DMS 273 (cell line): ENCODE measurements around the gene GRID1.
"Not testable (repeated sequence)": the region's sequence is repeated elsewhere in the genome, so short reads cannot be mapped to it uniquely, and the experiment has no call there.

Source experiments
- DNase-seq: peaks from one replicate; lab custom pipeline; 2025; ENCODE audit not compliant: unreplicated experiment; lab: John Stamatoyannopoulos, UW

The GRID1 gene

DNA sequence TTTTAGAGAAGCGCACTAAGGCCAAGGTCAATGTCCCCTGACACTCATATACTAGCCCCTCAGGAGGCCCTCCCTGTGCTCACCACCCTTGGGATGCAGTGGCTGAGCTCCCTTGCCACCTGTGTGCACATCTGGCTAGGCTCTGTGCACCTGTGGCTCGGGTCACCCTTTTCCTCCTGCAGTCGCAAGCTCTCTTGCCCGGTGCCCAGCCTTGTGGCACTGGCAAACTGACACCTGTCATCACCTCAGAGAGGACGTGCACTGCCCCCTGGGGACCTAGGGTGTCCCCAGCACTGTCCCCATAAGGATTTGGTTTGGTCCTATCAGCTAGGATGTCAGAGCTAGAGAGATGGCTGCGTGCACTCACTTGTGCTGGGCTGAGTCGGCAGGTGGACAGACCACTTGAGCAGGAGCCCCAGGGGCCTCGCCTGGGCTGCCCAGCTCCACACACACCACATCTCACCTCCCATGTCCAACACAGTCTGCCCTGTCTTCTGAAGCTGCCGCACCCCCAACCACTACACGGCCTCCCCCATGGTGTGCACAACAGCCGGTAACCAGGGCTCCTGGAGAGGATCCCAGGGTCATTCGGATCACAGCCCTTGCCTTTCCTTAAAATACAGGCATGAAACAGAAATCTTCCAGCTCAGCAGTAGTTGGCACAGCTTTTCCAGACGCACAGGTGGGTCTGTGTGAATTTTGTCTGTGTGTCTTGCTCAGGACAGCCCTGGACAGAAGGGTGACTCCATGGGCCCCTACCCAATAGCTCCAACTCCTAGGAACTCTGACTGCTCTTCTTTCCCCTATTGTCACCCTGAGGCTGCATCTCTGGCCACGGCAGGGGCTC lies 111.0 kb downstream of the GRID1 start:
- no peak for DNase-seq

DNA sequence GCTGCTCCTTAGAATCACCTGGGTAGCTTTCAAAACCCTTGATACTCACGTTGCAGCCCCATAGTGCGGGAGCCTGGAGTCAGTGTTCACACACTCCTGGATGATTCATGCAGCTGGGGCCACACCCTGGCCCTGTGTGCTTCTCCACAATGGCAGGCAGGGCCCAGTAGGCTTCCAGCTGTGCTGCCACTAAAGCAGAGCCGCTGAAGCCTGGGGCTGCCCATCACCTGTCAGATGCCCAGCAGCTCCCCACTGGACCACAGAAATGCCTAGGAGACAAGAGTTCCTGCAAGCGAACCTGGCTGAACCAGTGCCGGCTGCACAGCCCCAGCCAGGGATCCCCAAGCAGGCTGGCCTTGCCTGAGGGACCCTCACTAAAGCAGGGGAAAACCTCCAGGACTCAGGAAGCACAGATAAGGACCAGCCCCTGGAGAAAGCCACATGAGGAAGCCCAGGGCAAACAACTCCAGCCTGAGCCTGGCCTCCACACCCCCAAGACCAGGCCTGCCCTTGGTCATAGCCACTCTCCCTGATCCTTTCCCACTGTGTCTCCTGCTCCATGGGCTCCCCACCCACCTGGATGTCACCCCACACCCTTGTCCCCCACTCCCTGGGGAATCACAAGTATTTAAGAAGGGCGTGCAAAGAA lies 111.9 kb downstream of the GRID1 start:
- no peak for DNase-seq

DNA sequence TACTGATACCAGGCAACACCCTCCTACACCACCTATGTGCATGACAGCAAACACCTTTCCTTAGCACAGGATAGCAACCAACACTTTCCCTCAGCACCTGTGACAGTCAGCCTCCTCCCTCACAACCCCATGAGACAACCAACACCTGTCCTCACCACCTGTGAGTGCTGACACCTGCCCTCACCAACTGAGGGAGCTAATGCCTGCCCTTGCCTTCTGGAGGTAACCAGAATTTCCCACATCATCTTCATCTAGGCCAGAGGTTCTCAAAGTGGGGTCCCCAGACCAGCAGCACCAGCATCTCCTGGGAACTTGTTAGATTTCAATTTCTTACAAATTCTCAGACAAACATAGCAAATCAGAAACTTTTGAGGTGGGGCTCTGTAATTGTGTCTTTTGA lies 112.5 kb downstream of the GRID1 start:
- no peak for DNase-seq

DNA sequence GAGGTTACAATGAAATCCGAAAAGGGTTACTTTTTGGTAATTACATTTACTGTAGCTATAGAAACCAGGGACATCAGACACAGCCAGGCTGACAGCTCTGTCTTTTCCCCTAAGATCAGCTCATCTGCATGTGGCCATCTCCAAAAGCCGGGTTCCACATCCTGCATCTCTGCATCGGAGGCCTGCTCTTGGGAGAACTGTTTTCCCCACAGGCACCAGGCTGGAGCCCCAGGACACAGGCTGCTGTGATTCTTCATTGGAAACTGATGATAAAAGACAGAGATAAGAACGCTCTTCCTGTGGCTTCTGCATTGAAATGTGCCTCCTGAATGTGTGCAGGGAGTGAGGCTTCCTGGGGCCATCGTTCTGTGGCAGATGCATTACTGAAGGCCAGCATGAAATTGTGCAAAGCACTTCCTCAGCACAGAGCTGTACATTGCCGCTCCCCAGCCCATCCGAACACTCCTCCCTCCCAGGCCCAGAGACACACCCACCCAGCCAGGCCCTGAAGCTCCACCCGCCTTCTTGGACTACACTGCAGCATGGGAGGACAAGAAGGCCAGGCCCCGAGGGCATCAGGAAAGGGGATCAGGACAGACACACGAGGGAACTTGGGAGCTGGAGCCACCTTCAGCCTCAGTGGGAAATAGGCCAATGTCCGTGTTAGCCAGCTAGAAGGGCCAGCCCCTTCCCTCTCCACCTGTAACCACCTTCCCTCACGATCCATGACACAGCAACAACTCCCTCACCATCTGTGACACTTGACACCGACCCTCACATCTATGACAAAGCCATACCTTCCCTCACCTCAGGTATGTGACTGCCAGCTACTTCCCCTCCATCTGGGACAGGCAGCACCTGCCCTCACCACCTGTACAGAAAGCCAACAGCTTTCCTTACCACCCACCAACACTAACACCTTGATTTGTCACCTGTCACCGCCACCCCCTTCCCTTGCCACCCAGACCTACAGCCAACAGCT lies 113.2 kb downstream of the GRID1 start:
- DNase-seq: no peak

DNA sequence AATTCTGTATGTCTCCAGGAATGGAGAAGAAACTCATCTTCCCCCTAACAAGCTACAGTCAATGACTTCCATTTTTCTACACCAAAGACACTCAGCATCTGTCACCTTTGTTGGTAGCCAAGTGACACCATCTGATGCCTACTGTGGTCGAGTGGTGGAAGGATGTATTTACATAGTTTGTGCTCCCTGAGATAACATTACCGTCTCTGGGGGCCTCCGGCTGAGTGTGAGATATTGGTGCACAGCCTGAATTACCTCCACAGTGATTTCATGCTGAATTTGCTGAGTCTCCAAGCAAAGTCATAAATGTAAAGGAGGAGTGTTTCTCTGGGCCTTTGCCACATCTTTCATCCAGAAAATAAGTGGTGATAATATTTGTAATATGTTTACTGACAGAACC lies 114.0 kb downstream of the GRID1 start:
- DNase-seq: peak; percentile 6

DNA sequence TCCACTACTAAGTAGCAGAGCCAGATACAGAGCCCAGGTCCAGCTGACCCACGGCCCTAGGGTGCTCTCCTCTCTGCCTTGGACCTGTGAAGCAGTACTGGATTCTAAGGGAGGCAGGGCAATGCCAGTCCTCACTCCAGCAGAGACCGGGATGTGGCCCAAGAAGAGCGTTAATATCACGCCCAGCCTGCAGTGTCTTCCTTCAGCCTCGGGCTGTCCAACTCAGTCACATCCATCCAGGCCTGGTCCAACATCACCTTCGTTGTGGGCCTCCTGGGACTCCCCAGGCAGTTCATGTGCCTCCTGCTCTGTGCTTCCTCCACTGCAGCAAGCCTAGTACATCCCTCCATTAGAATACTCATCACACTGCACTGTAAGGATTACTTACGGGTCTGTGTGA lies 114.5 kb downstream of the GRID1 start:
- DNase-seq: no peak

DNA sequence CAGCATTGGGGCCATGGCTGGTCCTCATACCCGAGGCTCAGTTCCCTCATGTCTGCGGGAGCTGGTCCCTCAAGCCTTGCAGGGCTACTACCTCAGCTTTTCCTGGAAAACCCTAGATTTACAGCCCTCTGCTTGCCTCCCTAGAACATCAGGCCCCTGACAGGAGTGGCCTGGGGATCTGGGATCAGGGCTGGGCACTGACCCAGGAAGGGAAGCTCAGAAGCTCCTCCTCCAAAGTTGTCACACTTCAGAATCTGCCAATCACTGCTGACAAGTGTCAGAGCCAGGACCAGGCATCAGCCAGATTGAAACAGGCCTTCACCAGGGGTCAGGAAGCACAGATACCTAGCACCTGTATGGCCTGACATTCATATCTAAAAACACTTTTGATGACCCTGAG lies 115.2 kb downstream of the GRID1 start:
- DNase-seq: no peak

DNA sequence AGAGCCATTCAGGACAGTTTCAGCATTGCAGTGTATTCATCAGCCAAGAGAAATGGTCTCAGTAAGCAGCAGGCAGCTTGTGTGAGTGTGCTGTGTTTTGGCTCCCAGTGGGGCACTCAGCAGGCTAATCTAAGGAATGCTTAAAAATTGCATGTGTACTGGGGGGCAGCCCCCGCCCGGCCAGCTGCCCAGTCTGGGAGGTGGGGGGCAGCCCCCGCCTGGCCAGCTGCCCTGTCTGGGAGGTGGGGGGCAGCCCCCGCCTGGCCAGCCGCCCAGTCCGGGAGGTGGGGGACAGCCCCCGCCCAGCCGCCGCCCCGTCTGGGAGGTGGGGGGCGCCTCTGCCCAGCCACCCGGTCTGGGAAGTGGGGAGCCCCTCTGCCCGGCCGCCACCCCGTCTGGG lies 116.2 kb downstream of the GRID1 start:
- no peak for DNase-seq

DNA sequence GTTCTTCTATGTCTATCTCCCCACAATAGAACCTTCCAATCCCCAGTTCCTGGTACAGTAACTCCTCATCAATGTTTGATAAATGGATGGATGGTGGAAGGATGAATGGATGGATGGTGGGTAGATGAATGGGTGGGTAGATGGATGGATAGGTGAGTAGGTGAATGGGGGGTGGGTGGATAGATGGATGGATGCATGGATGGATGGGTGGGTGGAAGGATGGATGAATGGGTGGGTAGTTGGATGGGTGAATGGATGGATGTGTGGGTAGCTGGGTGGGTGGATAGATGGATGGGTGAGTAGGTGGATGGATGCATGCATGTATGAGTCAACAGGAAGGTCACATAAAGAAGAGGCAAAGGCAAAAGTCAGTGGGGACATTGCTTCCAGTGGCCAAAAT lies 116.8 kb downstream of the GRID1 start:
- no peak for DNase-seq

DNA sequence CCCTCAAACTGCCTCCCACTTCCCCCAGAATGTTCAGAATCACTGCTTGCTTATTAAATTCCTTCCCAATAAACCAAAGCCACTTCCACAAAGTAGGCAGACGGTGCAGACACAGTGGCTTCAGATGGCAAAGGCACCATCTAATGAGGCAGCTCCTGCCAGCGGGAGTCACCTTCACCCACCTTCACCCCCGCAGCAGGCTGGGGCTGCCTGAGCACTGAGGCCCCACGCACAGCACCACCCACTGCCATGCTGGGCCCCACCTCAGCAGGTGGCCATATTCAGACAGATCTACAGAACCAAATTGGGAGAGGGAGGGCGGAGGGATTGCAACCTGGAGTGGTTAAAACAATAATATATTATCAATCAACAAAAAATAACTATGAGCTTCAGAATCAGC lies 118.5 kb downstream of the GRID1 start:
- DNase-seq: no peak

DNA sequence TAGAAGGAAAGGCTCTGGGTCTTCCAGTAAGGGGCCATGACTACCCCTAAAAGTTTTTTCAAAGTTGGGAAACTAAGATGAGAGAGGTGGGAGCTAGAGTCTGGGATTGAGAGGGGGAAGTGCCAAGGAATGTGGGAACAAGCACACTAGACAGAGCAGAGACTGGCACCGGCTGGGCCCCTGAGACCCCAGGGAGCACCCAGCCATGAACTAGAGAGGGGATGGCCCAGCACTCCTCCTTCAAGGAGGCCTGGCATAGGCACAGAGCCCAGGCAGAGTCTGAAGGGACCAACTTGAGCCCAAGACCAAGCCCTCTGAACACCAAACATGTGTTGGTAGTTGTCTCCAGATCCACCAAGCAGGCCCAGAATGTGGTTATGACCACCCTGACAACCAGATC lies 119.0 kb downstream of the GRID1 start:
- DNase-seq: no peak

DNA sequence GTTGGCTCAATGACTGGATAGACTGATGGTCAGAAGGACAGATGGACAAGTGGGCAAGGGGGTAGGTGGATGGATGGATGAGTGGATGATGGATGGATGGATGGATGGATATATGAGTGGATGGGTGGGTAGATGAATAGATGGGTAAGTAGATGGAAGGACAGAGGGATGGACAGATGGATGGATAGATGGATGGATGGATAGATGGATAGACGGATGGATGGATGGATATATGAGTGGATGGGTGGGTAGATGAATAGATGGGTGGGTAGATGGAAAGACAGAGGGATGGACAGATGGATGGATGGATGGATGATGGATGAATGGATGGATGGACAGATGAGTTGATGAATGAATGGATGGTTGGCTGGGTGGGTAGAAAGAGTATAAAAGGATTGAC lies 119.5 kb downstream of the GRID1 start:
- no peak for DNase-seq

DNA sequence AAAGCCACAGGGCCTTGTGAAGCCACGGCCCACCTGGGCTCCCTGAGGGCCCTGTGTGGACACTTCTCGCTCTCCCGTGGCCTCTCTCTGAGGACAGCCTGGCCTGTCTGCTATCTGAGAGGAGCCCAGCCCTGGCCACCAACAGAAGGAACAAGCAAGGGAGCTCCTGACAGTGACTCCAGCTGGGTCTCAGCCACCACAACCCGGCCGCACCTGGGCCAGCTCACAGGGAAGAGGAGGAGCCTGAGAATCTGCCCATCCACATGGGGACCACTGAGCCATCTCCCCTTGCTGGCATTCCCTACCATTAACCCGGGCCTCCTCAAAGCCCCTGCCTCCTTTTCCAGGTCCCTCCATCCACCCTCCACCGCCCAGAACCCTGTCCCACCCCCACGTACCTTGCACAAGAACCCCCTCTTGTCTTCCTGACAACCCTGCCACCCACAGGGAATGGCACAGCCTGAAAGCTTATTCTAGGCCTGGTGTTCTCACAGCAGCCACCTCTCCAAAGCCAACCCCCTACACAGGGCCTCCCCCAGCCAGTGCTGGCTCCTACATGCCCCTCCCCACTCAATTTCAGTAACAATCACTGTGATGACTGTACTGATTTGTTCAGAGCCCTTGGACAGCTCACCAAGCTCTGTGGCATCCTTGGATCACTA lies 120.2 kb downstream of the GRID1 start:
- DNase-seq: no peak

DNA sequence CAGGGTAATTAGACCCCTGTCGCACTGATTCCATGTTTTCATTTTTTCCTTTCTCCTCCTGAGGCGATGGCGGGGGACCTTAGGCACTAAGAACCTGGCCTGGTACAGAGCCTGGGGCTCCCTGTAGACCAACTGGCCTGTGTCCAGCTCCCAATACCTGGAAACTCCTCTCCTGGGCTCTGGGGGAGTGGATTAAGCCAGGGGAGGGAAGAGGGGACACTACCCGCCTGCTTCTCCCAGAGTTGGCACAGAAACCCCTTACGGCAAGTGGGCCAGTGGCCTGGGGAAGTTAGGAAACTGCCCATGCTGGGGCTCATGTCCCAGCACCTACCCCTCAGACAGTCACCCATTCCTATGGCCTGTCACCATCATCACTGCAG lies 121.6 kb downstream of the GRID1 start:
- DNase-seq: no peak

DNA sequence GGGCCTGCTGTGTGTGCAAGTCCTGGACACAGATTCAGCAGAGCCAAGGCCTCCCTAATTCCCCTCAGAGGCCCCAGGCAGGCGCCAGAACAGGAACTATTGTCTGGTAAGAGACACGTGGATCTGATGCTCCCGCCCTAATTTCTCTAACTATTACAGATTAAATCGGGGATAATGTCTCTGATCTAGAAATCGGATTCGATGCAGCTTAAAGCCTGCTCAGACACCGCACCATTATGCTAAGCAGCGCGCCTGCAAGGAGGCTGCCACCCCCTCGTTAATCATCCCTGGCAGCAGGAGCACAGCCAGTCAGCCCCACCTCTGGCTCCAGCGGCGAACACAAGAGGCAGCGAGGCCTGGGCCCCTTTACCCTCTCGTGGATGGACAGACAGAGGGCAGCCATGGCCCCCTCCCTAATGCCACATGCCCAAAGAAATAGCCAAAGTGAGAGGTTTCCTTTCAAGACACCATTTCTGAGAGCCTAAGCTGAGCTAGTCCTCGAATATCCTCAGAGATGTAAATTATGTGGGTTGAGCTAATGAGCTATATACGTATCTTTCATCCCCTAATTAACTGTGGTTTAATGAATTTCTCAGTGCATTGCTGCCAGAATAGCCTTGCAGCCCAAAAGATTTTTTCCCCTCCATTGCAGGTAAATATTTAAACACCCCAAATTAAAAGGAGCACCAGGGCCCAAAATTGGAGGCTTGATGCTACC lies 122.1 kb downstream of the GRID1 start:
- no peak for DNase-seq

DNA sequence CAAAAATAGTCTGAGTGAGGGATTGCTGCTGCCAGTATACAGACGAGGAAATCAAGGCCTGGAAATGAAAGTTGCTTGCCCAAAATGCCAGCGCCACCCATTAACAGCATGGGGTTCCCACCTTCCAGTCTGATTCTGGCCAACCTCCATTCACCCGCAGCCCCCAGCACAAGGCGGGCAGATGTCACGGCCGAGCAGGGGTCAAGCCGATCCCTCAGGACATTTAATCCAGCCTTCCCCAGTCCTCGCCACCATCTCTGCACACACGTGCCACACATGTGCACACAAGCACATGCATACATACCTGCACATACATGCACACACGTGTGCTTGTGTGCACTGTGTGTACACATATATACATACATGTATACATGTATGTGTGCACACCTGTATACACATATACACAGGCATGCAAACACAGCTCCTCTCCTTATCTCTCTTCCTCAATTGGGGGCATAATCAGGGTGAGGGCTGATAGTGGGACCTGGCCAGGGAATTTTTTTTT lies 122.9 kb downstream of the GRID1 start:
- no peak for DNase-seq

DNA sequence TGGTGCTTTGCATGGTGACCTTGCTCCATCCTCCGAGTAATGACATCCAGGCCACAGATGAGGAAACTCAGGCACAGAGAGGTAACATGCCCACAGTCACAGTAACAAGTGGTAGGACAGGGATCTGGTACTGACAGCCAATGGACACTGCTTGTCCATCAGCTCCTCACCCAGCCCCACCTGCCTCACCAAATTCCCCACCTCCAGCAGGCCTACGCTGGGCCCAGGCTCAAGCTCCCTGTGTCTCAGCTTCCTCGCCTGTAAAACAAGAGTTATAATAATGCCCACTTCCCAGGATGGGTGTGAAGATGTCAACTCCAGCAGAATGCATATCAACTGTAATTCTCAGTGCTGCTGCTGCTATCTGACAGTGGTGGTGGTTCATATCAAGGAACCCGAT lies 123.8 kb downstream of the GRID1 start:
- DNase-seq: no peak

DNA sequence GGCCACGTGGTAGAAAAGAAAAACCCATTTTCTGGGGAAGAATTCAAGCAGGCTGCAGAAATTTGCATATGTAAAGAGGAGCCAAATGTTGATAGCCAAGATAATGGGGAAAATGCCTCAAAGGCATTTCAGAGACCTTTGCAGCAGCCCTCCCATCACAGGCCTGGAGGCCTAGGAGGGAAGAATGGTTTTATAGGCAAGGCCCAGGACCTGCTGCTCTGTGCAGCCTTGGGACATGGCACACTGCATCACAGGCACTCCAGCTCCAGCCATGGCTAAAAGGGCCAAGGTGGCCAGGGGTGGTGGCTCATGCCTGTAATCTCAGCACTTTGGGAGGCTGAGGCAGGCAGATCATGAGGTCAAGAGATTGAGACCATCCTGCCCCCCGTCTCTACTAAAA lies 128.5 kb downstream of the GRID1 start:
- not testable (repeated sequence) for DNase-seq

DNA sequence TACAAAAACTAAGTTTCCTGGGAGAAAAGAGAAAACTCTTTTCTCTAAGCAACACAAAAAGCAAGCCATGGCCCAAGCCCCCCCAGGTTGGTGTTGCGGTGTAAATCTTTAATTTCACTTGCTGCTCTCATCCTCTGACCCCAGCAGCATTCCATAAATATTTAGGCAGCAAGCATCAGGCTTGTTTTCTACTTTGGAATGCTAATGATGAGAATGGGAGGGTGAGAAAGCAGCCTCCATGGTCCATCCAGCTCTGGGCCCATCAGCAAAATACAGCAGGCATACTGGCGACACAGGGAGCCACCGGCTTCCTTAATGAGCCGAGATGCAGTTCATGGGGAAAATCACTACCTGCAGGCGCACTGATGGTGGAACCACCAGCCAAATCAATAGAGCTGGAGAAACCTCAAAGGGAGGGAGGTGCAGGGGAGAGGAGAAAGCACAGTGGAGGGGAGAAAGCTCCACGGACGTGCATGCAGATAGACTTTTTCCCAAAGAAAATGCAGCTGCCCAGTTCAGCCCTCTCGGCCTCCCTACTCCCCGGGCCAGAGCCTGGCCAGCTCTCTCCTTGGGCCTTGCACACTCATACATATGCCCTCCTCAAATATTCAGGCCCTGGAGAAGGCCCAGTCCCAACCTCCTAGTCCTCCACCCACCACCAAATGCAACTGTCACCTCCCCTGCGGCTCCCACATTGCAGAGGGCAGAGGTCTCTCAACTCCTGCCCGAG lies 131.9 kb downstream of the GRID1 start:
- DNase-seq: no peak

DNA sequence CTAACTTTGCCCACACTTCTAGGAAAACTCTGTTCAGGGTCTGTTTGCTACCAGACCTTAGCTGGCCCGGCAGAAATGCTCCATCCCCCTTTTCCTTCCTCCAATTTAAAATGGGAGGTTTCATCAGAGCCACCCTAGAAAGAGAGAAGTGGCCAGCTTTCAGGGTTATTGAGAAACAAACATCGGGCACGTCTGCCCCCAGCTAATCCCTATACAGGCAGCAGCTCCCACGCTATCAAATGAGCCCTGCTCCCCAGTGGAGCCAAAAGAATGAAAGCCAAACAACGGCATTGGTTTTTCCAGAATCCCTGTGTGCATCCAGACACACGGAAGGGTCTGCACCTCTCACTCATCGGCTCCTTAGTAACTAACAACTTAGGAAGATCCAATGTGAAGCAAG lies 132.5 kb downstream of the GRID1 start:
- no peak for DNase-seq
